ENCODE data around the gene IFNL4.

DNA sequence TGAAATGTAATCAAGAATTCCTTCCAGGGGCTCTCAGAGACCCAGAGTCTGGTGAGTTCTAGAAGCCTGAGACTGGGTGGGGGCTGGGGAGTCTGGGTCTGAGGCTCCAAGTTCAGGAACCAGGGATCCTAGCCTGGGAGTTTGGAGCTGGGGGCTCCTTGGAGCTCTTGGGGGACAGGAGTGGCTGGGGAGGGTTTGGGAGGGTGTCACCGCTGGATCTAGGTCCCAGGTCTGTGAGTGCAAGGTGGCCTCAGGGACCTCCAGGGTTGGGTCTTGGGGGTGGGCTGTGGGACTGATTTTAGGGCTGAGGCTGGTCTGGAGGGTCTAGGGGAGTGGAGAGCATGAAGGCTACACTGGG lies 45.7 kb downstream of the IFNL4 start:
- TF ChIP-seq, protein P1, sequence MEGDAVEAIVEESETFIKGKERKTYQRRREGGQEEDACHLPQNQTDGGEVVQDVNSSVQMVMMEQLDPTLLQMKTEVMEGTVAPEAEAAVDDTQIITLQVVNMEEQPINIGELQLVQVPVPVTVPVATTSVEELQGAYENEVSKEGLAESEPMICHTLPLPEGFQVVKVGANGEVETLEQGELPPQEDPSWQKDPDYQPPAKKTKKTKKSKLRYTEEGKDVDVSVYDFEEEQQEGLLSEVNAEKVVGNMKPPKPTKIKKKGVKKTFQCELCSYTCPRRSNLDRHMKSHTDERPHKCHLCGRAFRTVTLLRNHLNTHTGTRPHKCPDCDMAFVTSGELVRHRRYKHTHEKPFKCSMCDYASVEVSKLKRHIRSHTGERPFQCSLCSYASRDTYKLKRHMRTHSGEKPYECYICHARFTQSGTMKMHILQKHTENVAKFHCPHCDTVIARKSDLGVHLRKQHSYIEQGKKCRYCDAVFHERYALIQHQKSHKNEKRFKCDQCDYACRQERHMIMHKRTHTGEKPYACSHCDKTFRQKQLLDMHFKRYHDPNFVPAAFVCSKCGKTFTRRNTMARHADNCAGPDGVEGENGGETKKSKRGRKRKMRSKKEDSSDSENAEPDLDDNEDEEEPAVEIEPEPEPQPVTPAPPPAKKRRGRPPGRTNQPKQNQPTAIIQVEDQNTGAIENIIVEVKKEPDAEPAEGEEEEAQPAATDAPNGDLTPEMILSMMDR (conservative IDR thresholded peaks at IDR 0.05; ENCODE audit: low read length): no peak
- no peak for TF ChIP-seq EZH2phosphoT487 (IDR thresholded peaks at IDR 0.05; ENCODE audit: borderline replicate concordance)
